ENCODE measurements around the gene ZNF853. TPM values are rescaled to one million over a fixed set of nuclear protein-coding genes. Genes with fewer than 3 reads are reported as not detected.
"Not testable (repeated sequence)": the region's sequence is repeated elsewhere in the genome, so short reads cannot be mapped to it uniquely, and the experiment has no call there.

The ZNF853 gene
- 1 to 10 TPM in 1 of 2 experiments, under 1 TPM in 1; 0.63 to 1.3 TPM for total RNA-seq

DNA sequence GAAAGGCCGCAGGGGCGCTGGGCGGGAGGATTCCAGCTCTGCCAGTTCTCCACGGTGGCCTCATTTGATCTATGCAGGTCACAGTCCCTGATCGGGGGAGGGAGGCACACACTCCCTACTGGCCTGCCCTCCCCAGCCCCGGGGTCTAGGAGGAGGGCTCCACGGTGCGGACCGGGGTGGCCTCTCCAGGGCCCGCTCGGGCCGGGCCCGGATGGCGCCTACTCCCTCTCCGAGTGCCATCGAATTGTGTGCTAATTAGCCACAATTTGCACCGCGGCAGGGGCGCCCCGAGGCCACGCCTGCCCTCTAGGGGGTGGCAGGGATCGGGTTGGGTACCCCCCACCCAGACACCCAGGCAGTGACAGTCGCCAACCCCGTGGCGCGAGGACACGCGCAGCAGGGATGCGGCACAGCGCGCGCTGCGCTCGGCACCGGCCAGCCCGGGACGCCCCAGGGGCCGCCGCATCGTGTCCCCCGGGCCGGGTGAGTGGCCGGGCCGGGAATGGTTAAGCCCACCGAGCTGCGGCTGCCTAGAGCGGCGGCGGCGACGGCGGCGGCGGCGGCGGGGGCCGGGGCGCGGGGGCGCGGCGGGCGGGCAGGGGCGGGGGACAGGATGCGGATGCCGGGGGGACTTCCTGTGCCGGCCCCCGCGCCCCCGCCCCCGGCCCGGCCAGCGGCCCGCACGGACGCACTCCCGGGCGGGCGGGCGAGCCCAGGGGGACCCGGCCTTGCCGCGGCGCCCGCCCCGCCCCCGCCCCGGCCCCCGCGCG, at the start of gene ZNF853:
TSS of gene ZNF853 (plus strand) at position 658 of the 770 bp plus-strand sequence. CDS start 565 bp downstream, outside the sequence.
- Mint-ChIP-seq H3K4me3 (peak within 1 kb of the TSS; percentile 58), H3K9me3 (ENCODE audit: low read depth) (no peaks in the 10 kb centered on the region), H3K4me1 (peaks cover 20% of the 10 kb centered on the region), H3K27me3 (peaks cover 24% of the 10 kb centered on the region), H3K36me3 (peaks cover 2% of the 10 kb centered on the region), H3K27ac (no peak within 1 kb of the TSS)
- no peak for DNase-seq
- peak; percentile 32 for ATAC-seq
- CTCF ChIA-PET: no interaction called here

DNA sequence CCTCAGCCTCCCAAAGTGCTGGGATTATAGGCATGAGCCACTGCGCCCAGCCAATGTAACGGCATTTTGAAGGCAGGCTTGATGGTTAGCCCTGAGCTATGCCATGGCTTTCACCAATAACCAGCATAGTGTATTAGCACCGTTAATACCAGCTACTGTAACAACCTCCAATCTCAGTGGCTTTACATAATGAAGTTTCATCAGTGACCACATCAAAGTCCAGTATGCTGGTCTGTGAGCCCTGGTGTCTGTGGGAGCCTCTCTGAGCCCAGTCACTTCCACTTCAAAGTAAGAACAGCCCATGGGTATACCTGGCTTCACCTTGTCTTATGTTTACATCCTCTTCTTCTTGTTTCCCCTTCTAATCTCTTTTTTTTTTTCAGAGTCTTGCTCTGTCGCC, 49.8 kb upstream of the ZNF853 start:
- Mint-ChIP-seq H3K9me3 (ENCODE audit: low read depth) (no peaks in the 10 kb centered on the region), H3K4me3 (no peak overlapping the region), H3K4me1 (no peaks in the 10 kb centered on the region), H3K36me3 (no peaks in the 10 kb centered on the region), H3K27me3 (peaks cover 6% of the 10 kb centered on the region), H3K27ac (no peak overlapping the region)
- CTCF ChIA-PET: no interaction called here
- ATAC-seq (no peak), DNase-seq (no peak)

GRCh38 chr7:6567886-6568285, 47.5 kb upstream of the ZNF853 start:
- Mint-ChIP-seq H3K36me3 (no peaks in the 10 kb centered on the region), H3K27me3 (peaks cover 6% of the 10 kb centered on the region), H3K27ac (no peak overlapping the region), H3K4me3 (no peak overlapping the region), H3K4me1 (no peaks in the 10 kb centered on the region), H3K9me3 (ENCODE audit: low read depth) (no peaks in the 10 kb centered on the region)
- CTCF ChIA-PET: interaction anchor here (1.1 to 1.4 kb wide), 3 partner anchors 22 to 52 kb away, joined by 3 read pairs; partner anchors contain the start of gene INTS15
- DNase-seq (no peak), ATAC-seq (no peak)

- Mint-ChIP-seq H3K4me1 (peaks cover under 1% of the 10 kb centered on the region), H3K4me3 (no peak overlapping the region), H3K27ac (no peak overlapping the region), H3K36me3 (no peaks in the 10 kb centered on the region), H3K27me3 (peaks cover 3% of the 10 kb centered on the region), H3K9me3 (ENCODE audit: low read depth) (no peaks in the 10 kb centered on the region)
- no peak for DNase-seq
- ATAC-seq: no peak
- CTCF ChIA-PET: interaction anchor here (0.7 to 1.3 kb wide), 3 partner anchors 18 to 94 kb away, joined by 3 read pairs; no protein-coding TSS in a partner anchor
These were observed 44.1 kb upstream of the ZNF853 start for GRCh38 chr7:6571160-6571779.

GRCh38 chr7:6575281-6576023, 40.0 kb upstream of the ZNF853 start:
- CTCF ChIA-PET: interaction anchor here (0.6 to 6.2 kb wide), 13 partner anchors 15 to 127 kb away, joined by 3 to 60 read pairs (median 4); partner anchors contain the start of genes DAGLB and INTS15
- H3K9me3 Mint-ChIP-seq (ENCODE audit: low read depth): no peaks in the 10 kb centered on the region
- peaks cover 17% of the 10 kb centered on the region for H3K4me1 Mint-ChIP-seq
- no peaks in the 10 kb centered on the region for H3K27me3 Mint-ChIP-seq
- DNase-seq (no peak), ATAC-seq (no peak)
- no peak overlapping the region for H3K27ac Mint-ChIP-seq
- H3K36me3 Mint-ChIP-seq: peaks cover 6% of the 10 kb centered on the region
- H3K4me3 Mint-ChIP-seq: no peak overlapping the region

GRCh38 chr7:6576024-6576866, 39.2 kb upstream of the ZNF853 start:
- Mint-ChIP-seq H3K36me3 (peaks cover 10% of the 10 kb centered on the region), H3K27me3 (no peaks in the 10 kb centered on the region), H3K9me3 (ENCODE audit: low read depth) (no peaks in the 10 kb centered on the region), H3K4me1 (peaks cover 22% of the 10 kb centered on the region), H3K4me3 (peak overlapping the region; percentile 31), H3K27ac (peak overlapping the region; percentile 31)
- DNase-seq (no peak), ATAC-seq (no peak)
- CTCF ChIA-PET: interaction anchor here (0.6 to 6.2 kb wide), 9 partner anchors 14 to 128 kb away, joined by 3 to 60 read pairs (median 4); partner anchors contain the start of genes DAGLB and INTS15

DNA sequence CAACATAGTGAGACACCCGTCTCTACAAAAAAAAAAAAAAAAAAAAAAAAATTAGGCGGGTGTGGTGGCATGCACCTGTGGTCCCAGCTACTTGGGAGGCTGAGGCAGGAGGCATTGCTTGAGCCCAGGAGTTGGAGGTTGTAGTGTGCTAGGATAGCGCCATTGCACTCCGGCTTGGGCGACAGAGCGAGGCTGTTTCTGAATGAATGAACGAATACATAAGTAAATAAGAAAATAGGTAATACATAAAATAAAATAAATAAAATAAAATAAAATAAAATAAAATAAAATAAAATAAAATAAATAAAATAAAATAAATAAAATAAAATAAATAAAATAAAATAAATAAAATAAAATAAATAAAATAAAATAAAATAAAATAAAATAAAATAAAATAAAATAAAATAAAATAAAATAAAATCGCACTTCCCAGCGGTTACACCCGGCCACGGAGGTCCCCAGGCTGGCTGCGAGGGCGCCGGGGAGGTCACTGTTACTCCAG, 38.5 kb upstream of the ZNF853 start:
- not testable (repeated sequence) for DNase-seq; H3K27me3 Mint-ChIP-seq; ATAC-seq; H3K9me3 Mint-ChIP-seq (ENCODE audit: low read depth)
- Mint-ChIP-seq H3K27ac (peak overlapping the region; percentile 66), H3K4me1 (peaks cover 28% of the 10 kb centered on the region), H3K4me3 (peak overlapping the region; percentile 80), H3K36me3 (peaks cover 17% of the 10 kb centered on the region)
- CTCF ChIA-PET: interaction anchor here (0.6 to 6.2 kb wide), 6 partner anchors 13 to 129 kb away, joined by 3 to 60 read pairs (median 5); partner anchors contain the start of genes DAGLB and INTS15

GRCh38 chr7:6577369-6578113, 37.9 kb upstream of the ZNF853 start, which contains the start of gene ZDHHC4:
Gene ZDHHC4, plus strand, starts transcription at chr7:6577454. Its CDS starts 3,108 bp downstream, at chr7:6580562.
- ATAC-seq (peak; percentile 97), DNase-seq (peak; percentile 92)
- Mint-ChIP-seq H3K36me3 (peaks cover 21% of the 10 kb centered on the region), H3K9me3 (ENCODE audit: low read depth) (no peaks in the 10 kb centered on the region), H3K4me3 (peak within 1 kb of the TSS; percentile 80), H3K27me3 (no peaks in the 10 kb centered on the region), H3K27ac (peak within 1 kb of the TSS; percentile 89), H3K4me1 (peaks cover 34% of the 10 kb centered on the region)
- CTCF ChIA-PET: interaction anchor here (0.6 to 6.2 kb wide), 4 partner anchors 13 to 46 kb away, joined by 3 to 60 read pairs (median 5); partner anchors contain the start of gene INTS15

GRCh38 chr7:6578114-6579084, 37.0 kb upstream of the ZNF853 start:
- CTCF ChIA-PET: interaction anchor here (0.9 to 6.2 kb wide), 3 partner anchors 12 to 22 kb away, joined by 4 to 60 read pairs (median 6); partner anchors contain the start of gene INTS15
- H3K4me1 Mint-ChIP-seq: peaks cover 34% of the 10 kb centered on the region
- peak overlapping the region; percentile 89 for H3K27ac Mint-ChIP-seq

GRCh38 chr7:6579446-6579845, 36.0 kb upstream of the ZNF853 start:
- peak overlapping the region; percentile 0 for H3K4me3 Mint-ChIP-seq
- DNase-seq (no peak), ATAC-seq (no peak)
- peaks cover 25% of the 10 kb centered on the region for H3K36me3 Mint-ChIP-seq
- H3K27me3 Mint-ChIP-seq: no peaks in the 10 kb centered on the region
- peaks cover 34% of the 10 kb centered on the region for H3K4me1 Mint-ChIP-seq
- H3K9me3 Mint-ChIP-seq (ENCODE audit: low read depth): no peaks in the 10 kb centered on the region
- CTCF ChIA-PET: interaction anchor here (3.0 kb wide), 1 partner anchor 11 kb away, joined by 10 read pairs; the partner anchor contains the start of gene INTS15
- H3K27ac Mint-ChIP-seq: no peak overlapping the region

More at GRCh38 chr7:6578114-6579084, 37.0 kb upstream of the ZNF853 start:
- ATAC-seq (no peak), DNase-seq (no peak)
- Mint-ChIP-seq H3K36me3 (peaks cover 23% of the 10 kb centered on the region), H3K27me3 (no peaks in the 10 kb centered on the region), H3K9me3 (ENCODE audit: low read depth) (no peaks in the 10 kb centered on the region), H3K4me3 (peak overlapping the region; percentile 80)
